IMR-90 (cell line): Measurements from ENCODE around the gene AGAP1. TPM values are rescaled to one million over a fixed set of nuclear protein-coding genes. Genes with fewer than 3 reads are reported as not detected.

ENCODE experiments used
- ATAC-seq: fragments of 200-7000 bp; cut with Tn5 transposase; 2 replicates; pipeline ENCODE4 v1.9.1; 2020; ENCODE audit warnings: low read depth, mild to moderate bottlenecking, moderate library complexity
- BruUV-seq: library from RNA; stranded (reverse); fragments of 400-500 nt; replicated peaks from 2 replicates; lab custom pipeline; 2021; lab: Mats Ljungman, UMichigan
- CTCF ChIA-PET: fragments of 300-600 bp; formaldehyde crosslinking; extraction: SDS; loops from one replicate; lab custom pipeline; 2021; ENCODE audit warnings: antibody characterized with exemption; lab: Yijun Ruan, JAX
- POLR2A ChIA-PET: fragments of 300-600 bp; sonication (Branson Sonifier 250); formaldehyde crosslinking; loops from one replicate; lab custom pipeline; 2022; ENCODE audit warnings: antibody characterized with exemption; ENCODE audit not compliant: unreplicated experiment; lab: Charles Lee
- DNase-seq: peaks from one replicate; pipeline ENCODE4 v3.0.0; 2013
- H2AFZ ChIP-seq: replicated peaks from 2 replicates; pipeline ENCODE3; 2013; ENCODE audit warnings: low read length, mild to moderate bottlenecking; ENCODE audit not compliant: poor library complexity
- H2AK5ac ChIP-seq: 2 replicates; pipeline ENCODE4 v1.6.1; 2013; ENCODE audit warnings: low read depth, low read length, inconsistent platforms
- H2AK9ac ChIP-seq: replicated peaks from 2 replicates; pipeline ENCODE3; 2013; ENCODE audit warnings: mild to moderate bottlenecking, low read depth, low read length, moderate library complexity; ENCODE audit not compliant: poor library complexity
- H2BK120ac ChIP-seq: 2 replicates; pipeline ENCODE4 v1.6.1; 2013; ENCODE audit warnings: low read depth, low read length, inconsistent platforms
- H2BK15ac ChIP-seq: 3 replicates; pipeline ENCODE4 v1.6.1; 2013; ENCODE audit warnings: low read depth, low read length, inconsistent platforms
- H2BK20ac ChIP-seq: 2 replicates; pipeline ENCODE4 v1.6.1; 2013; ENCODE audit warnings: low read depth, mild to moderate bottlenecking, inconsistent platforms, low read length, moderate library complexity
- H2BK5ac ChIP-seq: 2 replicates; pipeline ENCODE4 v1.6.1; 2013; ENCODE audit warnings: mild to moderate bottlenecking, low read depth, low read length, inconsistent platforms; ENCODE audit not compliant: poor library complexity, severe bottlenecking
- H3K14ac ChIP-seq: replicated peaks from 2 replicates; pipeline ENCODE4 v1.6.1; 2013; ENCODE audit warnings: low read depth, low read length, inconsistent platforms
- H3K18ac ChIP-seq: 2 replicates; pipeline ENCODE4 v1.6.1; 2013; ENCODE audit warnings: low read depth, low read length, control low read depth
- H3K23ac ChIP-seq: 2 replicates; pipeline ENCODE4 v1.6.1; 2013; ENCODE audit warnings: low read depth, low read length, inconsistent platforms
- H3K27ac ChIP-seq: 2 replicates; pipeline ENCODE4 v1.5.1; 2013; ENCODE audit warnings: mild to moderate bottlenecking, control low read depth, low read length; ENCODE audit not compliant: insufficient read depth
- H3K27me3 ChIP-seq: 2 replicates; pipeline ENCODE4 v1.6.1; 2013; ENCODE audit warnings: low read length; ENCODE audit not compliant: control insufficient read depth, insufficient read depth
- H3K36me3 ChIP-seq: 2 replicates; pipeline ENCODE4 v1.6.1; 2013; ENCODE audit warnings: low read length, mixed read lengths; ENCODE audit not compliant: control insufficient read depth, insufficient read depth
- H3K4ac ChIP-seq: 2 replicates; pipeline ENCODE4 v1.6.1; 2013; ENCODE audit warnings: low read depth, low read length, inconsistent platforms
- H3K4me1 ChIP-seq: 2 replicates; pipeline ENCODE4 v1.6.1; 2013; ENCODE audit warnings: low read length, mixed read lengths; ENCODE audit not compliant: control insufficient read depth, insufficient read depth
- H3K4me2 ChIP-seq: 2 replicates; pipeline ENCODE4 v1.6.1; 2013; ENCODE audit warnings: low read depth, mild to moderate bottlenecking, control low read depth, low read length, moderate library complexity
- H3K4me3 ChIP-seq: 2 replicates; pipeline ENCODE4 v1.5.1; 2013; ENCODE audit warnings: low read depth, mild to moderate bottlenecking, control low read depth, low read length, moderate library complexity; ENCODE audit not compliant: insufficient read depth
- H3K56ac ChIP-seq: 2 replicates; pipeline ENCODE4 v1.6.1; 2013; ENCODE audit warnings: low read length, inconsistent platforms; ENCODE audit not compliant: insufficient read depth; ENCODE audit errors: extremely low read depth
- H3K79me1 ChIP-seq, 2 experiments: 2 replicates each; pipeline ENCODE4 v1.6.1; 2013; ENCODE audit warnings: low read length in 2 of 2, inconsistent platforms in 1 of 2, low read depth in 1 of 2
- H3K9ac ChIP-seq: 2 replicates; pipeline ENCODE4 v1.6.1; 2013; ENCODE audit warnings: low read depth, low read length, control low read depth
- H3K9me1 ChIP-seq: 2 replicates; pipeline ENCODE4 v1.6.1; 2013; ENCODE audit warnings: low read length, inconsistent platforms; ENCODE audit not compliant: insufficient read depth
- H3K9me3 ChIP-seq: 2 replicates; pipeline ENCODE4 v1.6.1; 2013; ENCODE audit warnings: low read length; ENCODE audit not compliant: control insufficient read depth, insufficient read depth
- H4K20me1 ChIP-seq: 2 replicates; pipeline ENCODE4 v1.6.1; 2013; ENCODE audit warnings: low read length, inconsistent platforms; ENCODE audit not compliant: insufficient read depth
- H4K5ac ChIP-seq: 2 replicates; pipeline ENCODE4 v1.6.1; 2013; ENCODE audit warnings: mild to moderate bottlenecking, low read depth, low read length, control low read depth
- H4K8ac ChIP-seq, 2 experiments: 2 replicates each; pipeline ENCODE4 v1.6.1; 2013; ENCODE audit warnings: low read depth in 2 of 2, low read length in 2 of 2, control low read depth in 1 of 2, inconsistent platforms in 1 of 2
- H4K91ac ChIP-seq: 2 replicates; pipeline ENCODE4 v1.6.1; 2013; ENCODE audit warnings: low read depth, low read length, inconsistent platforms; ENCODE audit not compliant: insufficient read depth
- BHLHE40 ChIP-seq: fragments of 150-350 bp; IDR thresholded peaks from 2 replicates; pipeline ENCODE4 v1.6.1; 2016; ENCODE audit warnings: mild to moderate bottlenecking, low read depth, low read length
- CEBPB ChIP-seq: IDR thresholded peaks from 2 replicates; pipeline ENCODE4 v1.6.1; 2012; ENCODE audit warnings: low read depth, low read length, improper control_type of control experiment
- CHD1 ChIP-seq: IDR thresholded peaks from 2 replicates; pipeline ENCODE4 v1.6.1; 2012; ENCODE audit warnings: low read depth, low read length, improper control_type of control experiment
- FOS ChIP-seq: fragments of 150-350 bp; IDR thresholded peaks from 2 replicates; pipeline ENCODE4 v1.6.1; 2016; ENCODE audit warnings: low read depth, low read length
- MAFK ChIP-seq: IDR thresholded peaks from 2 replicates; pipeline ENCODE4 v1.6.1; 2012; ENCODE audit warnings: low read depth, low read length, improper control_type of control experiment
- MAZ ChIP-seq: IDR thresholded peaks from 2 replicates; pipeline ENCODE4 v1.6.1; 2012; ENCODE audit warnings: low read depth, mild to moderate bottlenecking, low read length, improper control_type of control experiment, moderate library complexity, borderline replicate concordance
- MXI1 ChIP-seq: IDR thresholded peaks from 2 replicates; pipeline ENCODE4 v1.6.1; 2012; ENCODE audit warnings: low read depth, mild to moderate bottlenecking, low read length, moderate library complexity, borderline replicate concordance
- NFE2L2 ChIP-seq: fragments of 150-350 bp; IDR thresholded peaks from 2 replicates; pipeline ENCODE4 v1.6.1; 2016; ENCODE audit warnings: low read depth, mild to moderate bottlenecking, low read length
- RAD21 ChIP-seq: IDR thresholded peaks from 2 replicates; pipeline ENCODE4 v1.6.1; 2012; ENCODE audit warnings: low read length, improper control_type of control experiment
- RCOR1 ChIP-seq: IDR thresholded peaks from 2 replicates; pipeline ENCODE4 v1.6.1; 2012; ENCODE audit warnings: mild to moderate bottlenecking, low read length, improper control_type of control experiment; ENCODE audit not compliant: insufficient replicate concordance
- RFX5 ChIP-seq: IDR thresholded peaks from 2 replicates; pipeline ENCODE4 v1.8.0; 2012; ENCODE audit warnings: low read depth, mild to moderate bottlenecking, low read length, moderate library complexity
- SMC3 ChIP-seq: fragments of 150-350 bp; IDR thresholded peaks from 2 replicates; pipeline ENCODE4 v1.6.1; 2016; ENCODE audit warnings: low read depth, mild to moderate bottlenecking, antibody characterized with exemption, low read length, moderate library complexity
- WGBS, 2 experiments: methylation state at CpG; one replicate each; pipeline versions ENCODE4 v1.1.5 to v1.1.7; 2013; ENCODE audit warnings: missing lambda C conversion rate in 2 of 2; ENCODE audit not compliant: insufficient read length in 1 of 2; ENCODE audit errors: extremely low coverage in 2 of 2; 5-methylcytosine and 5-hydroxymethylcytosine counted together
- dilution Hi-C: fragments of 300-500 bp; cut with HindIII; formaldehyde crosslinking; loops from one replicate; pipeline ENCODE4 v1.14.3; 2018; ENCODE audit warnings: low sequenced_read_pairs; ENCODE audit not compliant: unreplicated experiment
- in situ Hi-C: fragments of 300-500 bp; cut with MboI; formaldehyde crosslinking; loops from 3 replicates; pipeline ENCODE4 v1.14.3; 2019; ENCODE audit warnings: low sequenced_read_pairs, inconsistent platforms, mixed read lengths
- intact Hi-C: fragments of 100-400 bp; cut with micrococcal nuclease; formaldehyde crosslinking; loops from 2 replicates; pipeline ENCODE4 v1.10.0; 2022
- polyA plus RNA-seq, 3 experiments: library from polyadenylated mRNA; depleted of rRNA; stranded (reverse); fragments of >200 nt; gene quantifications; 2 replicates each; pipeline ENCODE4 v1.2.3, GENCODE V29; 2012; ENCODE audit warnings: low replicate concordance in 1 of 3
- total RNA-seq: library from RNA; depleted of rRNA; stranded (reverse); fragments of >200 nt; gene quantifications from 2 replicates; pipeline ENCODE4 v1.2.3, GENCODE V29; 2012
- TF ChIP-seq, protein P1 (sequence below): fragments of 150-350 bp; IDR thresholded peaks from 2 replicates; pipeline ENCODE4 v1.6.1; 2017; ENCODE audit warnings: mild to moderate bottlenecking, antibody characterized with exemption, low read length, low read depth

AGAP1 gene
- total and polyA plus RNA-seq, 2 of the 4 experiments (the other 2 are of a cell fraction), result 15.1 to 16.4 TPM

DNA sequence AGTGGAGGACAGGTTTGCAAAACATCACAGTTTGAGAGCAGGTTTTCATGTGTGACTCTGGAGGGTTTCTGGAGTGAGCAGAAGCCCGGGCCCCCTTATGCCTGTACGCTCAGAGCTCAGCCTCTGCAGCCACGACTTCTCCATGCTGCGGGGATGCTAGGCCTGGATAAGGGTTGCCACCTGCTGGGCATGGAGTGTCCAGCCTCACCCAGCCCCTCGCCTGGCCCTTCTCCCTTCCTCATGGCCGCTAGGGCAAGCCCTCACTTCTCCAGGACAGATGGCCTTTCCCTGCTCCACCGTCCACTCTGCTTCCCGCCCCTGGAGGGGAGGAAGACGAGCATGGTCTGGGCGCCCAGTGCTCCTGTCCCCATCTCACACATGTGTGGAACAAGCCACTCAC, 355.6 kb downstream of the AGAP1 start:
- no peak overlapping the region for H2BK5ac ChIP-seq
- no peak overlapping the region for H4K8ac ChIP-seq
- dilution Hi-C loops (no loop called here), intact Hi-C loops (no loop called here), in situ Hi-C loops (no loop called here)
- H3K56ac ChIP-seq, result no peak overlapping the region
- TF ChIP-seq FOS (no peak), RAD21 (no peak), BHLHE40 (no peak), SMC3 (no peak), RCOR1 (no peak), CHD1 (no peak), MAFK (no peak), MAZ (no peak), RFX5 (no peak), MXI1 (no peak), CEBPB (no peak), NFE2L2 (no peak)
- TF ChIP-seq, protein P1, sequence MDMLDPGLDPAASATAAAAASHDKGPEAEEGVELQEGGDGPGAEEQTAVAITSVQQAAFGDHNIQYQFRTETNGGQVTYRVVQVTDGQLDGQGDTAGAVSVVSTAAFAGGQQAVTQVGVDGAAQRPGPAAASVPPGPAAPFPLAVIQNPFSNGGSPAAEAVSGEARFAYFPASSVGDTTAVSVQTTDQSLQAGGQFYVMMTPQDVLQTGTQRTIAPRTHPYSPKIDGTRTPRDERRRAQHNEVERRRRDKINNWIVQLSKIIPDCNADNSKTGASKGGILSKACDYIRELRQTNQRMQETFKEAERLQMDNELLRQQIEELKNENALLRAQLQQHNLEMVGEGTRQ, result no peak
- H4K20me1 ChIP-seq, result no peaks in the 10 kb centered on the region
- peaks cover 0 to 4% of the 10 kb centered on the region in 2 experiments; a peak in 2 of 4 replicates for H3K79me1 ChIP-seq
- no peak overlapping the region for H3K9ac ChIP-seq
- no peaks in the 10 kb centered on the region for H3K36me3 ChIP-seq
- ChIA-PET POLR2A (no interaction called here), CTCF (no interaction called here)
- no peak overlapping the region for H3K18ac ChIP-seq
- no peak overlapping the region for H2BK120ac ChIP-seq
- H3K9me1 ChIP-seq, result no peaks in the 10 kb centered on the region
- H2AK5ac ChIP-seq, result no peak overlapping the region
- no peak overlapping the region for H3K14ac ChIP-seq
- no peak overlapping the region for H2AFZ ChIP-seq
- no peak overlapping the region for H3K4me2 ChIP-seq
- H4K5ac ChIP-seq, result no peak overlapping the region
- no TSS peak for BruUV-seq
- H3K4ac ChIP-seq, result no peak overlapping the region
- H2AK9ac ChIP-seq, result no peak overlapping the region
- no peak overlapping the region for H4K91ac ChIP-seq
- no peak for DNase-seq
- no peak overlapping the region for H3K23ac ChIP-seq
- H3K9me3 ChIP-seq, result no peaks in the 10 kb centered on the region
- H2BK20ac ChIP-seq, result no peak overlapping the region
- no peak overlapping the region for H3K4me3 ChIP-seq
- no peaks in the 10 kb centered on the region for H3K27me3 ChIP-seq
- H3K4me1 ChIP-seq, result no peaks in the 10 kb centered on the region
- no peak for ATAC-seq
- no peak overlapping the region for H3K27ac ChIP-seq
- no CpG with 5 or more reads among the region's 10 CpGs for WGBS, 2 experiments
- no peak overlapping the region for H2BK15ac ChIP-seq
